ENCODE measurements around the gene GSTP1. TPM values are rescaled to one million over a fixed set of nuclear protein-coding genes. Genes with fewer than 3 reads are reported as not detected.

GSTP1 gene
- total and polyA plus RNA-seq, 9 of the 15 experiments (the other 6 are each of a cell fraction or from before 2014, with no cell fraction given), result 592 to 2,150 (median 1,204) TPM

- intact Hi-C loops (cut with micrococcal nuclease) (no loop called here), in situ Hi-C loops (cut with MboI) (no loop called here)
- Histone ChIP-seq H3K4me3 (no peak overlapping the region), H2AFZ (ENCODE audit: low read depth, low read length) (no peak overlapping the region), H4K20me1 (replicated peaks; ENCODE audit: control insufficient read depth, insufficient read depth, low read length) (no peaks in the 10 kb centered on the region), H3K79me2 (ENCODE audit: control insufficient read depth, insufficient read depth, low read length) (no peaks in the 10 kb centered on the region), H3K4me2 (ENCODE audit: insufficient read depth, low read length) (no peak overlapping the region), H3K9ac (ENCODE audit: insufficient read depth in 1 of 2, low read depth in 2 of 2, low read length in 2 of 2) (no peak overlapping the region), H3K4me1 (replicated peaks in 1 of 2; ENCODE audit: control insufficient read depth in 2 of 2, insufficient read depth in 2 of 2, low read length in 2 of 2) (peaks cover 10 to 60% of the 10 kb centered on the region in 2 experiments; a peak in 4 of 5 replicates), H3K36me3 (ENCODE audit: control insufficient read depth, insufficient read depth, low read length) (no peaks in the 10 kb centered on the region), H3K9me3 (replicated peaks; ENCODE audit: control insufficient read depth, insufficient read depth, low read depth, low read length) (no peaks in the 10 kb centered on the region), H3K27me3 (ENCODE audit: control insufficient read depth in 2 of 2, insufficient read depth in 2 of 2, low read length in 2 of 2) (peaks cover 0 to 7% of the 10 kb centered on the region in 2 experiments; a peak in 2 of 5 replicates), H3K9me1 (ENCODE audit: control insufficient read depth, insufficient read depth, low read length) (no peaks in the 10 kb centered on the region), H3K27ac (ENCODE audit: extremely low read depth, low read depth, low read length) (no peak overlapping the region)
- 11% methylated on average over 3 of the region's 4 CpGs for WGBS (ENCODE audit: insufficient coverage, low coverage, missing lambda C conversion rate)
- no TSS peak for BruUV-seq (replicated peaks)
- no peak for FAIRE-seq
- POLR2A ChIA-PET, result no interaction called here
- ATAC-seq, result no peak
- no peak for DNase-seq (ENCODE audit: extremely low read depth in 1 of 4, low spot score in 3 of 4)
- CTCF ChIA-PET (ENCODE audit: low intra/inter-chr PET ratio), result no interaction called here
- TF ChIP-seq BCOR (IDR thresholded peaks at IDR 0.05) (peak; percentile 92), KDM1A (IDR thresholded peaks at IDR 0.05) (peak; percentile 56 to 74), RBM25 (IDR thresholded peaks at IDR 0.05; ENCODE audit: low read depth, low read length, severe bottlenecking) (peak; percentile 93), ZNF436 (CRISPR knock-in tag; IDR thresholded peaks at IDR 0.05) (peak; percentile 90), HNRNPL (IDR thresholded peaks at IDR 0.05; ENCODE audit: low read depth, low read length) (no peak), POLR2A (conservative IDR thresholded peaks at IDR 0.05) (no peak), CBX1 (IDR thresholded peaks at IDR 0.05; ENCODE audit: low read depth) (peak; percentile 40; the same call in 1 of the 2 replicates), ZFP36 (IDR thresholded peaks at IDR 0.05; ENCODE audit: low read depth, low read length, partially characterized antibody) (peak; percentile 99), ELK1 (CRISPR knock-in tag; IDR thresholded peaks at IDR 0.05) (no peak), HDAC2 (IDR thresholded peaks at IDR 0.05) (0 out of 2 replicates have a peak, but pooled peaks have one; percentile 36)
- TF ChIP-seq, protein P1, sequence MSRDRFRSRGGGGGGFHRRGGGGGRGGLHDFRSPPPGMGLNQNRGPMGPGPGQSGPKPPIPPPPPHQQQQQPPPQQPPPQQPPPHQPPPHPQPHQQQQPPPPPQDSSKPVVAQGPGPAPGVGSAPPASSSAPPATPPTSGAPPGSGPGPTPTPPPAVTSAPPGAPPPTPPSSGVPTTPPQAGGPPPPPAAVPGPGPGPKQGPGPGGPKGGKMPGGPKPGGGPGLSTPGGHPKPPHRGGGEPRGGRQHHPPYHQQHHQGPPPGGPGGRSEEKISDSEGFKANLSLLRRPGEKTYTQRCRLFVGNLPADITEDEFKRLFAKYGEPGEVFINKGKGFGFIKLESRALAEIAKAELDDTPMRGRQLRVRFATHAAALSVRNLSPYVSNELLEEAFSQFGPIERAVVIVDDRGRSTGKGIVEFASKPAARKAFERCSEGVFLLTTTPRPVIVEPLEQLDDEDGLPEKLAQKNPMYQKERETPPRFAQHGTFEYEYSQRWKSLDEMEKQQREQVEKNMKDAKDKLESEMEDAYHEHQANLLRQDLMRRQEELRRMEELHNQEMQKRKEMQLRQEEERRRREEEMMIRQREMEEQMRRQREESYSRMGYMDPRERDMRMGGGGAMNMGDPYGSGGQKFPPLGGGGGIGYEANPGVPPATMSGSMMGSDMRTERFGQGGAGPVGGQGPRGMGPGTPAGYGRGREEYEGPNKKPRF (IDR thresholded peaks at IDR 0.05; ENCODE audit: low read depth, low read length), result no peak
- TF ChIP-seq, protein P2, sequence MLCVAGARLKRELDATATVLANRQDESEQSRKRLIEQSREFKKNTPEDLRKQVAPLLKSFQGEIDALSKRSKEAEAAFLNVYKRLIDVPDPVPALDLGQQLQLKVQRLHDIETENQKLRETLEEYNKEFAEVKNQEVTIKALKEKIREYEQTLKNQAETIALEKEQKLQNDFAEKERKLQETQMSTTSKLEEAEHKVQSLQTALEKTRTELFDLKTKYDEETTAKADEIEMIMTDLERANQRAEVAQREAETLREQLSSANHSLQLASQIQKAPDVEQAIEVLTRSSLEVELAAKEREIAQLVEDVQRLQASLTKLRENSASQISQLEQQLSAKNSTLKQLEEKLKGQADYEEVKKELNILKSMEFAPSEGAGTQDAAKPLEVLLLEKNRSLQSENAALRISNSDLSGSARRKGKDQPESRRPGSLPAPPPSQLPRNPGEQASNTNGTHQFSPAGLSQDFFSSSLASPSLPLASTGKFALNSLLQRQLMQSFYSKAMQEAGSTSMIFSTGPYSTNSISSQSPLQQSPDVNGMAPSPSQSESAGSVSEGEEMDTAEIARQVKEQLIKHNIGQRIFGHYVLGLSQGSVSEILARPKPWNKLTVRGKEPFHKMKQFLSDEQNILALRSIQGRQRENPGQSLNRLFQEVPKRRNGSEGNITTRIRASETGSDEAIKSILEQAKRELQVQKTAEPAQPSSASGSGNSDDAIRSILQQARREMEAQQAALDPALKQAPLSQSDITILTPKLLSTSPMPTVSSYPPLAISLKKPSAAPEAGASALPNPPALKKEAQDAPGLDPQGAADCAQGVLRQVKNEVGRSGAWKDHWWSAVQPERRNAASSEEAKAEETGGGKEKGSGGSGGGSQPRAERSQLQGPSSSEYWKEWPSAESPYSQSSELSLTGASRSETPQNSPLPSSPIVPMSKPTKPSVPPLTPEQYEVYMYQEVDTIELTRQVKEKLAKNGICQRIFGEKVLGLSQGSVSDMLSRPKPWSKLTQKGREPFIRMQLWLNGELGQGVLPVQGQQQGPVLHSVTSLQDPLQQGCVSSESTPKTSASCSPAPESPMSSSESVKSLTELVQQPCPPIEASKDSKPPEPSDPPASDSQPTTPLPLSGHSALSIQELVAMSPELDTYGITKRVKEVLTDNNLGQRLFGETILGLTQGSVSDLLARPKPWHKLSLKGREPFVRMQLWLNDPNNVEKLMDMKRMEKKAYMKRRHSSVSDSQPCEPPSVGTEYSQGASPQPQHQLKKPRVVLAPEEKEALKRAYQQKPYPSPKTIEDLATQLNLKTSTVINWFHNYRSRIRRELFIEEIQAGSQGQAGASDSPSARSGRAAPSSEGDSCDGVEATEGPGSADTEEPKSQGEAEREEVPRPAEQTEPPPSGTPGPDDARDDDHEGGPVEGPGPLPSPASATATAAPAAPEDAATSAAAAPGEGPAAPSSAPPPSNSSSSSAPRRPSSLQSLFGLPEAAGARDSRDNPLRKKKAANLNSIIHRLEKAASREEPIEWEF (CRISPR knock-in tag; IDR thresholded peaks at IDR 0.05), result no peak
- TF ChIP-seq, protein P3, sequence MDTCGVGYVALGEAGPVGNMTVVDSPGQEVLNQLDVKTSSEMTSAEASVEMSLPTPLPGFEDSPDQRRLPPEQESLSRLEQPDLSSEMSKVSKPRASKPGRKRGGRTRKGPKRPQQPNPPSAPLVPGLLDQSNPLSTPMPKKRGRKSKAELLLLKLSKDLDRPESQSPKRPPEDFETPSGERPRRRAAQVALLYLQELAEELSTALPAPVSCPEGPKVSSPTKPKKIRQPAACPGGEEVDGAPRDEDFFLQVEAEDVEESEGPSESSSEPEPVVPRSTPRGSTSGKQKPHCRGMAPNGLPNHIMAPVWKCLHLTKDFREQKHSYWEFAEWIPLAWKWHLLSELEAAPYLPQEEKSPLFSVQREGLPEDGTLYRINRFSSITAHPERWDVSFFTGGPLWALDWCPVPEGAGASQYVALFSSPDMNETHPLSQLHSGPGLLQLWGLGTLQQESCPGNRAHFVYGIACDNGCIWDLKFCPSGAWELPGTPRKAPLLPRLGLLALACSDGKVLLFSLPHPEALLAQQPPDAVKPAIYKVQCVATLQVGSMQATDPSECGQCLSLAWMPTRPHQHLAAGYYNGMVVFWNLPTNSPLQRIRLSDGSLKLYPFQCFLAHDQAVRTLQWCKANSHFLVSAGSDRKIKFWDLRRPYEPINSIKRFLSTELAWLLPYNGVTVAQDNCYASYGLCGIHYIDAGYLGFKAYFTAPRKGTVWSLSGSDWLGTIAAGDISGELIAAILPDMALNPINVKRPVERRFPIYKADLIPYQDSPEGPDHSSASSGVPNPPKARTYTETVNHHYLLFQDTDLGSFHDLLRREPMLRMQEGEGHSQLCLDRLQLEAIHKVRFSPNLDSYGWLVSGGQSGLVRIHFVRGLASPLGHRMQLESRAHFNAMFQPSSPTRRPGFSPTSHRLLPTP (IDR thresholded peaks at IDR 0.05; ENCODE audit: borderline replicate concordance, extremely low read depth, insufficient read length), result peak; percentile 60
Measured at GRCh38 chr11:67635231-67635521, 51.6 kb downstream of the GSTP1 start.
